GM13976 (cell line): Measurements from ENCODE around the gene SPSB4.

ENCODE experiments used
- DNase-seq: peaks from one replicate; pipeline ENCODE4 v3.0.0; 2012; ENCODE audit warnings: low spot score
- CTCF ChIP-seq: IDR thresholded peaks from 2 replicates; pipeline ENCODE4 v1.5.1; 2012; ENCODE audit warnings: borderline replicate concordance, mild to moderate bottlenecking; ENCODE audit not compliant: insufficient read depth; ENCODE audit errors: extremely low read depth, missing control alignments, control extremely low read depth
- in situ Hi-C: fragments of 300-500 bp; cut with MboI; formaldehyde crosslinking; loops from one replicate; pipeline ENCODE4 v1.12.0; 2022; ENCODE audit warnings: low sequenced_read_pairs, mixed read lengths, inconsistent platforms; ENCODE audit not compliant: unreplicated experiment

SPSB4 gene

GRCh38 chr3:141164852-141165251 lies 113.7 kb downstream of the SPSB4 start:
- DNase-seq = no peak
- in situ Hi-C loops = no loop called here
- no peak for TF ChIP-seq CTCF

- TF ChIP-seq CTCF = no peak
- in situ Hi-C loops = no loop called here
- no peak for DNase-seq
These were observed 116.5 kb downstream of the SPSB4 start for GRCh38 chr3:141167681-141168080.

GRCh38 chr3:141170678-141171295 lies 119.6 kb downstream of the SPSB4 start:
- no peak for DNase-seq
- no peak for TF ChIP-seq CTCF
- in situ Hi-C loops = no loop called here

GRCh38 chr3:141174674-141175073 lies 123.5 kb downstream of the SPSB4 start:
- in situ Hi-C loops = no loop called here
- no peak for TF ChIP-seq CTCF
- DNase-seq = no peak

- in situ Hi-C loops = no loop called here
- no peak for DNase-seq
- TF ChIP-seq CTCF = no peak
These were observed 125.6 kb downstream of the SPSB4 start for GRCh38 chr3:141176775-141177174.

GRCh38 chr3:141178026-141178425 lies 126.9 kb downstream of the SPSB4 start:
- in situ Hi-C loops = no loop called here
- TF ChIP-seq CTCF = no peak
- DNase-seq = no peak
